GM19452 (cell line): ENCODE data around the gene FRMD4B.

Experiments used
- ATAC-seq: cut with Tn5 transposase; IDR thresholded peaks from one replicate; pipeline ENCODE4 v1.9.1; 2021; ENCODE audit not compliant: unreplicated experiment

The FRMD4B gene

DNA sequence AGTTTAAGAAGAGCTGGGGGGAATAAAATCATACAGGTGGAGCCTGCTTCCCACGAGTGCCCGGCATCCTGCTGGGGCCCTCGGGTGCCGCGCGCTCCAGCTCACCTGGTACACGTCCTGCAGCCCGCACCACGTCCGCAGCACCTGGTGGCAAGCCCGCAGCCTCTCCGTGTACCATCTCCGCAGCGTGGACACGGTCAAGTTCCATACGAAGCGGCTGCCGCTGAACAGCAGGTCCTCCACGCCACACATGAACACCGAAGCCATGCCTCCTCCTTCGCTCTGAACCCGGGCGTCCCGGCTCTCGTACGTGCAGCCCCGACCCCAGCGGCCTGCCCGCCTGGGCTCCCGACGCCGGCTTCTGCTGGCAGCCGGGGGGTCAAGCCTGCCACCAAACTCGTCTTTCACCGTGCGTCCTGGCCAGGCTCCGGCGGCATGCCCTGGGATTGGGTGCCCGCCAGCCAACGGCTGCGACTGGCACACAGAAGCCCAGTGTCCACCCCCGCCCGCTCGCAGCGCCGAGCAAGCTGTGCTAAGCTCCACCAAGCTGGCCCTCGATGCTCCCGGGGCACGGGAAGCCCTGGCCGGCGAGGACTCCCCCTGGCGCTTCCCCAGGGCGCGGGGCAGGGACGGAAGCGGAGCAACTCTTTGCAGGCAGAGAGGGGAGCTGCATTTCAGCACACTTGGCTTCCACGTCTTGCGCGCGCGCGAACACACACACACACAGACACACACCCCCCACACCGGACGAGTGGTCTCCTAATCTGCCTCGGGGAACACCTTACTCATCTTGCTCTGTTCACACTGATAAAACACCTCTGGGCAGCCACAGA lies at the start of gene FRMD4B:
TSS of gene FRMD4B (minus strand) at position 366 of the 833 bp plus-strand sequence. CDS start at position 267, 99 bp downstream.
- no peak for ATAC-seq

DNA sequence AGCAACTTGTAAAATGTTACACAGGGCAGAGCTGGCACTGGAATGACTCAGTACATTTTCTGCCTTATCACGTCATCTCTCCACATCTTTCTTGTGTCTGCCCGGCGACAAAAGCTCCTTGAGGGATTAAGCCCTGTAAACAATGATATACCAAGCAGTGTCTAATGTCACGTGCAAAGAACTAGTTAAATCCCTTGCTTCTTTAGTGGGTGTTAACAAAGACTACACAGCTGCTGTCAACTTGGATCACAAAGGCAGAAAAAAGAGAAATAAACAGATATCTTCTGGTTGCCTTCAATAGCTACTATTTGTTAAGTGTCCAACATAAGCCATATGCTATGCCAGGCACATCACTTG lies 48.1 kb upstream of the FRMD4B start:
- ATAC-seq = no peak

DNA sequence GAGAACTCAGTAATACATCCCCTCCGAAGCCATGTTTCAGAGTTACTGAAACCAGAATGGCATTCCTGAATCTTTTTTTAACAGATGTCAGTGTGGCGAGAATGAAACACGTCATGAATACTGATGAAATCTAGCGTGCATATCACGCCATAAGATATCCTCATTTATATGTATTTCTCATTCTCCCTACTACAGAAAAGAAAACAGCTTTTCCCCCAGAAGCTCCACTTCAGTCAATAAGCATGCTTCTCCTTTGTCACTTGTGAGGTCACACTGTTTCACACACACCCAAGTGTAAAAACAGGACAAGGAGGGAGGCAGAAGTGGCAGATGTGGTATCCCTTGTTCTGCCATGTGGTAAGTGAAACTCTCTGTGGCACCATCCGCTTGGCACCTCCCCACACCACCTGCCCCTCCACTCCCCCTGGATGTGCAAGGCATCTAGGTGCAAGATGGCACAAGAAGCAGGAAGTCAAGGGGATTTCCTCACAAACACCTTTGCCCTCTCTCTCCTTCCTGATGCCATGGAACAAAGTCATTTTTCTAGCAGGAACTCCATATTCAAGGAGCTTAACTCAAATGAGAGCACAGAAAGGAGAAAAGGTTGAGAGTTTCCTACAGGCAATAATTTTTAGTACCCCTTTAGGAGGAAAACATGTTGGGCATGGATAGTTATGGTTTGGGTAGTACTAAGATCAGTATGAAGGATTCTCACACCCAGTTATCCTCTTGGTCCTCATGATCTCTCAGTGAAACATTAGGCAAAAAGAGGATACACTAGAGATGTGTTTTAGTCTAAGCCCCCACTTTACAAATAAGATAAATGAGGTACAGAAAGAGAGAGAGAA lies 47.5 kb upstream of the FRMD4B start:
- no peak for ATAC-seq

DNA sequence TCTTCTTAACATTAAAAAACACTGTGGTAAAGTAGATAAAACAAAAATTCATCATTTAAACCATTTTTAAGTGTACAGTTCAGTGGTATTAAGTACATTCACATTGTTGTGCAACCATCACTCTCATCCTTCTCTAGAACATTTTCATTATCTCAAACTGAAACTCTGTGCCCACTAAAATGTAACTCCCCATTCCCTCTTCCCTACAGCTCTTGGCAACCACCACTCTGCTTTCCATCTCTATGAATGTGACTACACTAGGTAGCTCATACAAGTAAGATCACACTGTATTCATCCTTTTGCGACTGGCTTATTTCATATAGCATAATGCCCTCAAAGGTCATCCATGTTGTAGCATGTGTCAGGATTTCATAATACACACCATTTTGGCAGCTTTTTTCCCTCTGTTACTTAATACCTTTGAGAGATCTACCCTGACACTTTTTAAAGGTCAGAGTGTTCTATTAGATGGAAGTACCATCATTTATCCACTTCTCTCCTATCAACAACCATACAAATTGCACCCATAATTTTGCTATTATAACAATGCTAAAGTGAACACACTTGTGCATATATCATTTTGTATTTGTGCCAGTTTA lies 42.9 kb upstream of the FRMD4B start:
- ATAC-seq = no peak

DNA sequence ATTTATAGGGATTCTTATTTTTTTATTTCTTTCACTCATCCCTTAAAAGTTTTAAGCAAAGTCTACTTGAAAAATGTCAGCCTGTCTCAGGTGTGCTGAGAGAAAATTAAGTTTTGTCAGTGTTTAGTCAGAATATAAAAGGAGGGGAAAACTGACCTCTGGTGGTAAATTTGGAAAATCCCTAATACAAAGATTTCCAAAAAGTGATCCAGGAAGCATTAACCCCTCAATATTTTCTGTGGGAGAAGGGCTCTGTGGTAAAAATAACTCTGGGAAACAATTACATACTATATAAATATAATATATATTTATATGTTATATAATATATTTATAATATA lies 41.0 kb upstream of the FRMD4B start:
- no peak for ATAC-seq

DNA sequence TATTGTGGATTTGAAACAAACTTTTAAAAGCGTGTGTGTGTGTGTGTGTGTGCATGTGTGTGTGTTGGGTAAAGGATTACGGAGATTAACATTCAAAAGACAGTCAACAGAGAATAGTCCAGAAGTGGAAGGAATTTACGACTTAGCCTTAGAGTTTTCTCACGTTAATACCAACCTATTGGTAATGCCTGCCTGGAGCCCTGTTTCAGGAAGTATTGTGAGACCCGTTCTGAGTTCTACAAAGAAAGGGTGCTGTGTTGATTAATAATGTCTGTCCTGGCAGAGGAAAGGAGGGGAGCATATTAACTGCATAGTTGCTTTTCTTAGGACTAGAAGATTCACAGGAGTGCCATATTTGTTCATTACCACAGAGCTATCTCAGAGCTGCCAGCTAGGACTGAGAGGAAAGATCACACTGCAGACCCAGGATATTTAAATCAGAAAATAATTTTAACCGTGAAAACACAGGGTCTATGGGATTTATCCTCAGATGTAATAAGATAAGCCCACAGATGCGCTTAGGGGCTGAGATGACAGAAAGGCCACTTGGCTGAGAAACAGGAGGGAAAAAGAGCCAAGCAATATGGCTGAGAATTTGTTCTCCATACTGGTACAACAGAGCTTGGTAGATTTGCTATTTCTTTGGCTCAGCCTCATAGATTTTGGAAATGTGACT lies 40.5 kb upstream of the FRMD4B start:
- ATAC-seq = no peak

DNA sequence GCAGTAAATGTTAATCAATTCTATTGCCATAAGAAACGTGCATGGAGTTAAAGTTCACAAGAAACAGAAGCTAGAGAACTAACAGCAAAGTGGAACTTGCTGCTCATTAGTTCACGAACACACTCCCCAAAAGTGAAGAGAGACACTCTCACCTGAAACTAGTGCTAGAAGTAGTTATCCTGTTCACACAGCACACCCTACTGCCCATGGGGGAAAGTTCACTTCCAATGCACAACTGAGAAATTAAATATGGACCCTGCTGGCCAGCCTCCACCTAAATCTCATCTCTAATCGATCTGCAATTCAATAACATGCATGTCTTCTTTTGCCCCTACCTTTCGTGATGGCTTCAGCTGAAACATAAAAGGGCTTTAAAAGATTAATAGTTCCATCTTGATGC lies 39.4 kb upstream of the FRMD4B start:
- ATAC-seq = peak; percentile 81

DNA sequence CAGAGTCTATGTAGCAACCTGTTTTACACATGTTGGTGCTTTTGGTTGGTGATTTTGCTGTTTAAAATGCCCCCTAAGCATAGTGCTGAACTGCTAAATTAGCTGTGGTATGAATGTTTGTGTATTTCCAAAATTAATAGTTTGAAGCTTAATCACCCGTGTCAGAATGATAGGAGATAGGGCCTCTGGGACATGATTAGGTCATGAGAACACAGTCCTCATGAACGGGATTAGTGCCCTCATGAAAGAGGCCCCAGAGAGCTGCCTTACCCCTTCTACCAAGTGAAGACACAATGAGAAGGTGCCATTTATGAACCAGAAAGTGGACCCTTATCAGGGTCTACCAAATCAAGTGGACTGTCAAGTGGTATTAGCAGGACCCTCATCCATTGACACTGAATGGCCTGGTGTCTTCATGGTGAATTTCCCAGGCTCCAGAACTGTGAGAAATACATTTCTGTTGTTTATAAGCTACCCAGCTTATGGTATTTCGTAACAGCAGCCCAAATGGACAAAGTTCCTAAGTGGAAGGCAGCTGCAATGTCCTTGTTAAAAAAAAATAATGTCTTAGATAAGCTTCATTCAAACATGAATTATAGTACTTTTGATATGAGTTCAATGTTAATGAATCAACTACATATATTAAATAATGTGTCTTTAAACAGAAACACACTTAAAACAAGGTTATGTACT lies 37.7 kb upstream of the FRMD4B start:
- no peak for ATAC-seq

DNA sequence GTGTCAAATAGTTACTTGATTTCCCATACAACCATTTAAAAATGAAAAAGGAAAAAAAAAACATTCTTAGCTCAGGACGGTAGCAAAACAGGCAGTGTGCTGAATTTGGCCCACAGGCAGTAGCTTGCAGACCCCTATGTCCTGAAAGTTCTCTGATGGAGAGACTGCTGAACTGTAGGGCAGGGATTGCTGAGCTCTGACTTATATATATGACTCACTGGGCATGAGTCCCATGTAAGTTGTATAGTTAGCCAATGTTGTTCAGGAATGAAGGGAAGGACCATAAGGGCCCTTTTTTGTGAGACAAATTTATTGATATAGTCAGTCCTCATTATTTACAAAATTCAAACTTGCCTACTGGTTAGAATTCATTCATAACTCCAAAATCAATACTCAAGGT lies 36.9 kb upstream of the FRMD4B start:
- ATAC-seq = no peak

DNA sequence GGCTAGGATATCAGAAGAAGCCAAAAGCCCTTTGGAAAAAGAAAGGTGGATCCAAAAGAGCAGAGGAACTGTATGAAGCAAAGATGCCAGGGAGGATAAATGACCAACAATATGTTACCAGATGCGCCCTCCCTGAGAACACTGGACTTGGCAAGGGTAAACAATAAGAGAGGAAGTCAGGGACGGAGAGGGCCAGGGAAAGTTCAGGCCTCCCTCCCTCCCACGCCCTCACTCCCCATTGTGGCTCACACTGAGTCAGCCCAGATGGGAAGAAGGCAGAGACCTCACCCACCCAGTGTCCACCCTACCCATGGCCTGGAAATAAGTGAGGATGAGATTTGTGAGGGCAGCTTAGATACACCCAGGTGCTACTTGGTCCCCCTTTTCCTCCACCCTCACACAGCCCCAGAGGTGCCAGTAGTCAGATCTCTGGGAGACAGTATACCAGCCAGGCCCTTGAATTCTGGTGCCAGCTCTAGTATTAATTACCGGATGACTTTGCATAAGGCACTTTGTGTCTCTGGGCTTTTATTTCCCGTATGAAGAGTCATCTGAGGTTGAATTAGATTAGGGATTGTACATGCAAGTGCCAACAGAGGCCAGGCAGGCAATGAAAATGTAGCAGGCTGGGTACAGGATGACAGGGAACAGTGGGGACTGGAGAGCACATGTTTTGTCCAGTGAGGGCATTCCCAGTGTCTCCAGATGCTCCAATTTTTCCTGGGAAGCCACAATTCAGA lies 35.1 kb upstream of the FRMD4B start:
- no peak for ATAC-seq

DNA sequence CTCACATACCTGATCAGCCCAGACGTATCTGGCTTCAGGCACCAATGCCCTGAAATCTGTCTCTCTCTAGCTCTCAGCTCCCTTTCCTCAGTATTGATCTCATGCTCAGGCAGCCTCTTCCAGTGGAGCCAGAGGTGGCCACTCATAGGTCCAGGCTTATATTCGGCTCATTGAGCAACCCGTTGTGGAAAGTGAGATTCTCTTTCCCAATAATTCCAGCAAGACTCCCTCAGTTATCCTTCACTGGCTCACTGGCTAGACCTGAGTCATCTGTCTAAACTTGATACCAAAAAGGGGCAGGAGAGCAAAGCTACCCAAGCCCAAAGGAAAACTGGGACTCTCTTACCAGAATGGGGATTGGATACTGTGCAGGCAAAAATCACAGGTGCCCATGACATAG lies 33.4 kb upstream of the FRMD4B start:
- ATAC-seq = no peak

DNA sequence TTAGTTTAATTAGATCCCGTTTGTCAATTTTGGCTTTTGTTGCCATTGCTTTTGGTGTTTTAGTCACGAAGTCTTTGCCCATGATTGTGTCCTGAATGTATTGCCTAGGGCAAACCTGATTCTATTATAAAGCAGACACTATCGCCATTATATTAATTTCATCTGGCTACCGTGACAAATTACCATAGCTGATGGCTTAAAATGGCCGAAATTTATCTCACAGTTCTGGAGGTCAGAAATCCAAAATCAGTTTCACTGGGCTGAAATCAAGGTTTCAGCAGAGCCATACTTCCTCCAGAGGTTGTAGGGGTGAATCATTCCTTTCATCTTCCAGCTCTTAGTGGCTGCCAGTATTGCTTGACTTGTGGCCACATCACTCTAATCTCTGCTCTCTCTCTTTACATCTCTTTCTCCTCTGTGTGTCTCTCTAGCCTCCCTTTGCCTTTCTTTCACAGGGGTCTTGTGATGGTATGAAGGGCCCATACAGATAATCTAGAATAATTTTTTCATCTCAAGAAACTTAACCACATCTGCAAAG lies 31.7 kb upstream of the FRMD4B start:
- ATAC-seq = no peak

DNA sequence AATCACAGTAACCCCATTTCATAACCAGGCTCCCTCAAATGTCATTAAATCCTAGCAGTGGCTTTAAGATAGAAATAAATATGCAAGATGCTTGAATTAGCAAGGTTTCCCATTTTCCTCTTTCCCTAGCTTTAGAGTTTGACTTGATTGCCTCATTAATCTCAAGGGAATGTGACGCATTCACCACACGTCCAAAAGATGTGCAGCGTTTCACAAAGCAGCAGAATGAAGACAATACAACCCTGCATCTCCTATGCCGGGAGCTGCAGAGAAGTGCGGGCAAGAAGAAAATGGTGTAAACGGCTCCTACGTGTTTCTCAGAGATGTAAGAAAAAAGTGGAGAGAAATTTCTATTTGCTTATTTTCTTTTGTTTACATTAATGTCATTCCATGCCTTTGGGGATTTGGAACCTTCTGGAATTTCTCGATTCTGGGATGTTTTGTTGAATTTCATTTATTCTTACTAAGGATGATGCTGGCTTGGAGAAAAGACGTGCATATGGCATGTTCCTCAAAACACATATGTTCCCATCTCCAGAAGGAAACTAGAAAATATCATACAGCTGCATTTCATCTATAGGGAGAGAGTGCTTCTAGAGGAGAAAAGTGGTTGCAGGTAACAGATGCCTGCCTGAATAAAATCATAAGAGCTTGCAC lies 27.8 kb upstream of the FRMD4B start:
- ATAC-seq = no peak

DNA sequence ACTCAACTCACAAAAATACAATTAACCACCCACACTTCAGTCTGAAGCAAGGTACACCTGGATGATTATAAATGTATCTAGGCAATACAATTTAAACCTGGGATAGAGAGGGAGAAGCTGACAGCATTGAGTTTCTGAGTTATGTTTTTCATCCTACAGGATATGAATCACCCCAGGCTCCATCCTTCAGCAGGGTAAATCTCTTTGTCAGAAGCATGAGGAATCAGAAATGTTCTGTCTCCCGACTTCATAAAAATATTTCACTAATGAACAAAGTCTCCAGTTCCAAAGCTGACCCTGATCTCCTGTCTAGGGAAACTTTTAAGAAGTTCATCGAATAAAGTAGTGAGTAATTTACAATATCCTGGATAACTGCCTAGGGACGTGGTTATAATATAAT lies 25.5 kb upstream of the FRMD4B start:
- ATAC-seq = no peak

DNA sequence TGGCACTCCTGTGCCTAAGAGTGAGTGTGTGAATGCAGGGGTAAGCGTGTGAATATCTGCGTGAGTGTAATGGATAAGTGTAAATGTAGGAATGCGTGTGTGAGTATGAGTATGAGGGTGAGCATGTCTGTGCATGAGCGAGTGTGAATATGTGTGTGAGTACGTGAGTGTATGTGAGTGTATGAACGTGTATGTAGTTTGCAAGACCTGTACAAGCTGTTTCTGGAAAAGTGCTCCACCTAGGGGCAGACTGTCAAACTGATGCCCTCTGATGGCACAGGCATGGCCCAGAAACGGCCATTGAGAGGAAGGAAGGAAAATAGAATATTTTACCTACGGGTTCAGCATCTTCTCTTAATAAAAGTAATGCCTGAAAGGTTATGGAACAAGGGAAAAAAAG lies 24.4 kb upstream of the FRMD4B start:
- ATAC-seq = peak; percentile 96

DNA sequence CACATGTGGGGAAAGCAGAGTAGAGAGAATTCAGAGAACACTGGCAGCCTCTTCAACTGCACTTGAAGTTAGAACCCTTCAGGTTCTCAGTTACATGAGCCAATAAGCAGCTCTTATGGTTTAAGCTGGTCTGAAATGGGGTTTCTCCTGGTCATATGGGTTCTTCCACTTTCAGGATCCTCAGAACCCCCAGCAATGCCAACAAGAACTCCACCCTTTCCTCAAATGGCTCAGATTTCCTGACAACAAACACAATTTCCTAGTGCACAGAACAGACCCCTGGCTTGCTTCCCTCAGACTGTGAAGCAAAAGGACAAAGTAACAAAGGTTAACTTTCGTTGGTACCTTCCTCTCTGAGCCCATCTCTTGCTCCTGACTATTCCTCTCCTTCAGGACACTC lies 23.9 kb upstream of the FRMD4B start:
- no peak for ATAC-seq

DNA sequence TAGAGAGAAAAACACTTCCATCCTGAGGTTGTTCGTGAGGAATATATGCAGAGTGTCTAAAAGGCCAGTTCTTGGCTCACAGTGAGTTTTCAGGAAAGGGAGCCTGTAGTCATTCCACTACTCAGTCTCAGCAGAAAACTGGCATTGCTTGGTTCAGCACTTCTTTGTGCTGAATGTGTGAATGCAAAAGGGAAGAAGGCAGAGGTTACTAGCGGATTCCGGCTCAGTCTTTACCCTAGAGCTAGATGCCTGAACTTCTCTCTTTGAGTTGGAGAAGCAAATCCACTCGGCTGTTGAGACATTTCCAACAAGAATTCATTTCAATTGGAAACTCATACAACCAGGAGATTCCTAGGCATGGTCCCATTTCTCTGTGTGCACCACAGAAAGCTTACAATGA lies 23.1 kb upstream of the FRMD4B start:
- ATAC-seq = no peak

DNA sequence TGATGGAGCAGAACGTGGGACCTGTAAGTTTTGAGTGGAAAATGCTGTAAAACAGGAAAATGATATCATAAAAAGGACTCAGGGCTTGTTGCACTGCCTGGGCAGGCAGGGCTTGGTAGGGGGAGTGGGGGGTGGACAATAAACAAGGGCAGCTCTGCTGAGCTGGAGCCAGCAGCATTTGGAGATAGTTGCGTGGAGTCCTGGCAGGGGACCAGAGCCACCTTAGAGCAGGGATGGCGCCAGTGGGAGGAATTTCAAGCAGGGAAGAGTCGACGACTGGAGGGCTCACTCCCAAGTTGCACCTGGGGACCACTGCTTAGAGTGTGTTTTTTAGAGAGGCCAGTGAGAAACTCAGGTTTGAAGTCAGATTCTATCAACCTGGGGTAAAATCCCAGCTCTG lies 22.7 kb upstream of the FRMD4B start:
- ATAC-seq = no peak

DNA sequence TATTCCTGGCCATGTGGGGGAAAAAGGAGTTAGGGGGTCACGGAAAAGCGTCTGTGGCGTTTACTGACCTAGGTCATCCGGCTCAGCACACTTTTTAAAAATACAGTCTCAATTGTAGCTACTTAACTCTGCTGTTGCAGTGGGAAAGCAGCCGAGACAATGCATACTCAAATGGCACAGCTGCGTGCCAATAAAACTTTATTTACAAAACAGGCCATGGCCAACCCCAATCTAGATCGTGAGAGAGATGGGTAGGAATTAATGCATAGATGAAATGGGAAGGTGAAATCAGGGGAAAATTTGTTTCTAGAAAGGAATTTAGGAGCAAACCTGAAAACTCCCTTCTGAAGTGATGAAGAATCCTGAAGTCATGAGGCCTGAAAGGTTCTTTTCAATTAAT lies 22.0 kb upstream of the FRMD4B start:
- ATAC-seq = no peak
